Activated CD8-positive, alpha-beta memory T cell treated with anti-CD3 and anti-CD28 coated beads, Interleukin-2, amount 10 ng/mL, durations not matched to agents 7 days and 5 days (primary cell): Measurements from ENCODE around the gene HES3. TPM values are rescaled to one million over a fixed set of nuclear protein-coding genes. Genes with fewer than 3 reads are reported as not detected.

ENCODE experiments used
- ATAC-seq: fragments of 150-1000 bp; cut with Tn5 transposase; one replicate; pipeline ENCODE4 v1.10.0; 2021; ENCODE audit warnings: moderate library complexity
- CTCF ChIA-PET: fragments of 350-600 bp; sonication (Branson Sonifier 250); formaldehyde crosslinking; loops from one replicate; lab custom pipeline; 2021; ENCODE audit warnings: antibody characterized with exemption; lab: Charles Lee
- DNase-seq: peaks from one replicate; pipeline ENCODE4 v3.0.0-alpha.2; 2020
- H3K27ac Mint-ChIP-seq: one replicate; pipeline ENCODE4 v1.8.0; 2021; ENCODE audit warnings: mild to moderate bottlenecking, mixed read lengths
- H3K27me3 Mint-ChIP-seq: one replicate; pipeline ENCODE4 v1.8.0; 2021; ENCODE audit warnings: mixed read lengths
- H3K36me3 Mint-ChIP-seq: one replicate; pipeline ENCODE4 v1.8.0; 2021; ENCODE audit warnings: mild to moderate bottlenecking, mixed read lengths
- H3K4me1 Mint-ChIP-seq: one replicate; pipeline ENCODE4 v1.8.0; 2021; ENCODE audit warnings: mixed read lengths
- H3K4me3 Mint-ChIP-seq: one replicate; pipeline ENCODE4 v1.8.0; 2021; ENCODE audit warnings: mild to moderate bottlenecking, moderate library complexity, mixed read lengths
- H3K9me3 Mint-ChIP-seq: one replicate; pipeline ENCODE4 v1.8.0; 2022; ENCODE audit warnings: low read depth, mixed read lengths
- total RNA-seq, 2 experiments: library from RNA; stranded (reverse); gene quantifications; one replicate each; pipeline ENCODE4 v1.2.3, GENCODE V29; 2021

Gene HES3
- total RNA-seq, 2 experiments from 2014 or later = not detected

DNA sequence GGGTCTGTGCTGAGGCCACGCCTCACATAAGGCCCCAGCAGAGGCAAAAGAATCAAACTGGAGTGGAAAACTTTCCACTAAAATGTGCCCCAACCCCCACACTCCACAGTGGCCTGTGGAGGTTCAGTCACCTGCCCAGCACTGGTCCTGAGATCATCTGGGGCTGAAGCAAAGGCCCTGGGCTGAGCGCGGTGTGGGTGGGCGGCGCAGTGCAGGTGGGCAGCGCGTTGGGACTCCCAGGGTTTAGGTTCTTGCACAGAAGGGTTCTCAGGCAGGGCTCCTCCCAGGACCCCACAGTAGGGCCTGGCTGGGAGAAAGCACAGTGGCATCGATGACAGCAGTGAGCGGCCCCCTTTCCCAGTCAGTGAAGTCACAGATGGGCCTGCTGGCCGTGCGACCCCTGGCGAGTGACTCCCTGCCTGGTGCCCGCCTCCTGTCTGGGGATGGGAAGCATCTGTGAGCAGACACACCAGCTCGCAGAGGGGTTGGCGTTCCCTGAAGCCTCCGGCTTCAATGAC lies 30.7 kb downstream of the HES3 start:
- Mint-ChIP-seq H3K9me3 (no peaks in the 10 kb centered on the region), H3K4me3 (no peak overlapping the region), H3K36me3 (no peaks in the 10 kb centered on the region), H3K27ac (no peak overlapping the region), H3K27me3 (no peaks in the 10 kb centered on the region), H3K4me1 (no peaks in the 10 kb centered on the region)
- CTCF ChIA-PET = interaction anchor here (0.8 kb wide), 1 partner anchor 84 kb away, joined by 3 read pairs; no protein-coding TSS in a partner anchor
- no peak for DNase-seq
- ATAC-seq = no peak

DNA sequence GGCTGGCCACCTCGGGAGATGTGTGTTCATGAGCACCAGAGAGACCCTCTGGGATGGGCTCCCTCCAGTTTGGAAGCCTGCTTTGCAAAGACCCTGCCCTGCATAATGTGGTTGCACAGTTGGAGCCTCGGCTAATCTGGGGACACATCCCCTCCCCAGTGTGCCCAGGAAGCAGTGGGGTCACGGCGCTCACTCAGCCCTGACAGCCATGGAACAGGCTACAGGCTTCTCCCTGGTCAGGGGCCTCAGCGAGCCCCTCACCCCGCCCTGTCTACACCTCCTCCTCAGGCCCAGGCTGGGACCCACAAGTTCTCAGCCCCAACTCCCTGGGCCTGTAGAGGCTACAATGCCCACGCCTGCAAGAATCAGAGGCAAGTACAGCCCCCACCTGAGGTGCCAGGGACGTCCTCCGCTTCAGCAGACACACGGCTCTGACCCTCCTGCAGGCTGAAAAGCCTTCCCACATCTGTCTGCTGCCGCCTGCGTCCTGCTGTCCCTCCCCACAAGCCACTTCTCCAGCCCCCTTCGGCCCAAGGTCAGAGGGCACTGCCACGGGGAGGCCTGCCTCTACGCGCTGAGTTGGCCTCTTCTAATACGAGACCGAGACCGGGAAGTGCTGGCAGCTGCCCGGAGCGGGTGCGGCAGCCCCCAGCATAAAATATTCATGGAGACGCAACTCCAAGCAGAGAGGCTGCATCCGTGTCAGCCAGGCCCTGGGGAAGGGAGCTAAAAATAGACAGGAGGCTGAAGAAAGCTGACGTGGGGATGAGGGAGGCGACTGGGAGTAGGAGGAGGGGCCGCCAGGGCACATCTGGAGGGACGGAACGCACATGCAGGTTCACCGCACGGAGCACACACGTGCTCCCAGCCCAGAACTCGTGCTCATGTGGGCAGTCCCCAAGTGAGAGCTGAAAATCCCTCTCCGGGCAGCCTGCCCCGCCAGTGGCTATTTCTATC lies 32.1 kb downstream of the HES3 start:
- ATAC-seq (no peak), DNase-seq (no peak)
- H3K36me3 Mint-ChIP-seq = no peaks in the 10 kb centered on the region
- H3K4me3 Mint-ChIP-seq = no peak overlapping the region
- H3K9me3 Mint-ChIP-seq = no peaks in the 10 kb centered on the region
- no peaks in the 10 kb centered on the region for H3K27me3 Mint-ChIP-seq
- CTCF ChIA-PET = no interaction called here
- H3K27ac Mint-ChIP-seq = no peak overlapping the region
- no peaks in the 10 kb centered on the region for H3K4me1 Mint-ChIP-seq

DNA sequence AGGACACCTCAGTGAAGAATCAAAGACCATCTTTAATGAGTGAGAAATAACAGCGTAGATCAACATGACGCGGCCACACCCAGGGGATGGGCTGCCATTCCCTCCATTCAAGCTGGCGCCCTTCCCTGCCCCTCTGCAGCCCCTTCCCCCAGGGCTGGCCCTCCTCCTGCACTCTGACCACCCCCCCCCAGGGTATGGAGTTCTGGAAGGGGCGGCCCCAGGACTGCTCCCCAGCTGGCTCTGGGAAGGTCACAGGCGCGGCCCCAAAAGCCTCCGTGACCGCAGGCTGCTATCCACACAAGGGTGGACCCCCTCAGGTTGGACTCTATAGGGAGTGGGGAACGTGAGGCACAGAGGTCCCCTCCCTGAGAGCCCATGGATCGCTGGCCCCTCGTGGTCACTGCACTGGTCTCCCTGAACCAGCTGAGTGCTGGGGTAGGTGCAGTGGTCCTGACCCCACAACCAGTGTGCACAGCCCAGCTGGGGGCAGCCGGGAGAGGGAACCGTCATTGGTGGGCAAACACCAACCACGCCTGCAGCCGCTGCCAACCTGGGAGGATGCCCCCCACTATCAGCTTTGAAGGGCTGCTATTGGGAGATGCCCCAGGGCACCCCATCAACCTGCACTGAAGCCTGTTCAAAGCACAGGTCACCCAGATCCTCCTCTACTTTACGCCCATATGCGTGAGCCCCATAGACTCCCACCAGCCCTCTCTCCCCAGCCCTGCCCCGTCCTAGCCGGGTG lies 33.0 kb downstream of the HES3 start:
- DNase-seq = no peak

DNA sequence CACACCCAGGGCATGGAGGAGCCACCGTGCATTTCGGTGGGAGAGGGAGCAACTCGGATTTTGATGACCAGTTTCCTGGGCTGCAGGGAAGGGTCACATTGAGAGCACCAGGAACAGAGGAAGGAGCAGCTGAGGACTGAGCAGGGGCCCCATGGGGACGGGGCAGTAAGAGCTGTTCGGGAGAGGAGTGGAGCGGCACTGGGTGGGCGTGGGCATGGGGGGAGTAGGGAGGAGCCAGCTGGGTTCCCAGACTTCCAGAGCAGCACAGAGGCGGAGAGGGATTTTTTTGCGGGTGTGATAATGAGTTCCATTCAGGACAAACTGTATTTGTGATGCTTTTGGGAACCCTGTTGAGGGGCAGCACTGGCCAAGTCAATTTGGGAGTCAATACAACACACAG lies 34.3 kb downstream of the HES3 start:
- Mint-ChIP-seq H3K27ac (no peak overlapping the region), H3K9me3 (no peaks in the 10 kb centered on the region), H3K4me1 (no peaks in the 10 kb centered on the region), H3K4me3 (no peak overlapping the region), H3K36me3 (no peaks in the 10 kb centered on the region), H3K27me3 (no peaks in the 10 kb centered on the region)
- CTCF ChIA-PET = no interaction called here
- ATAC-seq (no peak), DNase-seq (no peak)

More for the DNA sequence above, 33.0 kb downstream of the HES3 start:
- Mint-ChIP-seq H3K4me3 (no peak overlapping the region), H3K27ac (no peak overlapping the region), H3K27me3 (no peaks in the 10 kb centered on the region), H3K9me3 (no peaks in the 10 kb centered on the region), H3K36me3 (no peaks in the 10 kb centered on the region), H3K4me1 (no peaks in the 10 kb centered on the region)
- CTCF ChIA-PET = no interaction called here
- ATAC-seq = no peak

DNA sequence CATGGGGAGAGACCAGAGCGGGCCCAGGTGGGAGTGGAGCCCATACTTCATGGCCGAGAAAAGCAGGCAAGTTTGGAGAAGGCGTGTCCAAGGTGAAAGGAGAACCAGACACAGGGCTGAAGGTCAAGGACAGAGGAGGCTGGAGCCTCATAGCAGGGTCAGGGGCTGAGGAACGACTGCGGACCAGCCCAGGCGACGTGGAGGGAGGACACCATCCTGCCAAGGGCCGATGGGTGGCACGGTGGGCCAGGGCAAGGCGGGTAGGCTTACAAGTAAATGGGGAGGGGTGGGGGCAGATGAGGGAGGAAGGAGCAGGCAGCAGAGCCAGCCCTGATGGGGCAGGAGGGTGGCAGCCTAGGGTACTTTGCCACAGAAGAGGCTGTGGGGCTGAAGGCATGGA lies 35.1 kb downstream of the HES3 start:
- CTCF ChIA-PET = no interaction called here
- H3K4me3 Mint-ChIP-seq = no peak overlapping the region
- no peaks in the 10 kb centered on the region for H3K27me3 Mint-ChIP-seq
- H3K9me3 Mint-ChIP-seq = no peaks in the 10 kb centered on the region
- no peak for ATAC-seq
- no peaks in the 10 kb centered on the region for H3K36me3 Mint-ChIP-seq
- H3K27ac Mint-ChIP-seq = no peak overlapping the region
- no peak for DNase-seq
- no peaks in the 10 kb centered on the region for H3K4me1 Mint-ChIP-seq

DNA sequence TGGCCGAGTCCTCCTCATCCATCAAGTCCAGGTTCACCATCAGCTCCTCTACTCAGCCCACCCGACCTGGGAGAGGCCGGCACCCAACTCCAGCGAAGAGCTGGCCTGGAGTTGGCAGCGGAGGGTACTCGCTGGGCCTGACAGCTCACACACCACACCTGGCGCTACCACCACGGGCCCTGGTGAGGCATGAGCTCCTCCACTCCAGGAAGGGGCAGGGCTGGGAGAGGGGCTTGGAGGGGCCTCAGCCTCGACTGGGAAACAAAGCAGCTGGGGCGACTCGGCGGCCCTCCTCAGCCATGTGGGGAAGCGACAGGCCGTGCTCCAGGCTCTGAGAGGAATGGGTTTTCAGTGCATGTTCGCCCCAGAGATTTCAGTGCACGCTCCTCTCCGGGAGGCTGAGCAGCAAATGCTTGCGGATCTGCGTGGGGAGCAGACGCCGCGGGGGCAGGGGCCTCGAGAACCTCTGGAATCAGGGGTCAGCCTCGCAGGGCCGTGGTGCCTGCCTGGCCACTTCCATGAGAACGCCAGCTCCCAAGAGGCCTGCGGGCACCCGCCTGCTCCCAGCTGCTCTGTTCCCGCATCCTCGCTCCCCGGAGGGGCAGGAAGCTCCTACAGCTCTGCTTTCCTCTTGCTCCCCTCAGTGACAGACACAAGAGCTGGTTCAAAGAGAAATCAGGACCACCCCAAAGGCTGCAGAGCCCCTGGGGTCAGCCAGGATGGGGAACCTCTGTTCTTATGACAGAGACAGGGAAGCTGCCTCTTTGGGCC lies 35.8 kb downstream of the HES3 start:
- Mint-ChIP-seq H3K9me3 (no peaks in the 10 kb centered on the region), H3K27me3 (no peaks in the 10 kb centered on the region), H3K4me1 (no peaks in the 10 kb centered on the region), H3K4me3 (no peak overlapping the region), H3K36me3 (no peaks in the 10 kb centered on the region), H3K27ac (no peak overlapping the region)
- DNase-seq = no peak
- CTCF ChIA-PET = no interaction called here
- ATAC-seq = no peak

DNA sequence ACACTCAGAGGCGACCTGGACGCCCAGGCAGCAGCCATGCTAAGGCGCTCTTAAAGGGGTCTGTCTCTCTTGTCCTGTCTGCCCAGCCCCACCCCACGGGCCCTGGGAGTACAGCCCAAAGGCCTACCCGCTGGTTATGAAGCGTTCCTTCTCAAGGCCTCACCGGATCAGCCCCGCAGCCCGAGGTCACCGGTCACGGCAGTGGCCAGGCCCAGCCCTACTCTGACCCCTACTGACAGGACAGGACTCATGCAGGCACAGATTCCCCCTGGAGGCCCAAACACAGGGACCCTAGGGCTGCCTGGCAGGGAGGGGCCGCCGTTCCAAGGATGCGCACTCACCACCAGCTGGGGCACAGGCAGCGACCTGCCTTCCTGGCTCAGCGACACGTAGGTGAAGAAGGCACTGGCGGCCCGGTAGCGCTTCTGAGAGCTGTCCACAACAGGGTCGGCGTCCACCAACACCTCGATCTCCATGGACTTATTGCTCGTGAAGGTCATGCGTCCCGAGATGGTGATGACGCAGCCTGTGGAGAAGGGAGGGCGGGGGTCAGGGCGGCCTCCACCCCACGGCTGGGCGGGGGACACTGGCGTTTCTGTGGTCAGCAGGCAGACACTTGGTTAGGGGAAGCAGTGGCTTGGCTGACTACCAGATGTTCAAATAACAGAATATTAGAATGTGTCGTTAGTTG lies 36.9 kb downstream of the HES3 start:
- no peak for ATAC-seq
- Mint-ChIP-seq H3K9me3 (no peaks in the 10 kb centered on the region), H3K4me1 (no peaks in the 10 kb centered on the region), H3K36me3 (no peaks in the 10 kb centered on the region), H3K27ac (no peak overlapping the region), H3K27me3 (no peaks in the 10 kb centered on the region), H3K4me3 (no peak overlapping the region)
- DNase-seq = no peak
- CTCF ChIA-PET = no interaction called here

DNA sequence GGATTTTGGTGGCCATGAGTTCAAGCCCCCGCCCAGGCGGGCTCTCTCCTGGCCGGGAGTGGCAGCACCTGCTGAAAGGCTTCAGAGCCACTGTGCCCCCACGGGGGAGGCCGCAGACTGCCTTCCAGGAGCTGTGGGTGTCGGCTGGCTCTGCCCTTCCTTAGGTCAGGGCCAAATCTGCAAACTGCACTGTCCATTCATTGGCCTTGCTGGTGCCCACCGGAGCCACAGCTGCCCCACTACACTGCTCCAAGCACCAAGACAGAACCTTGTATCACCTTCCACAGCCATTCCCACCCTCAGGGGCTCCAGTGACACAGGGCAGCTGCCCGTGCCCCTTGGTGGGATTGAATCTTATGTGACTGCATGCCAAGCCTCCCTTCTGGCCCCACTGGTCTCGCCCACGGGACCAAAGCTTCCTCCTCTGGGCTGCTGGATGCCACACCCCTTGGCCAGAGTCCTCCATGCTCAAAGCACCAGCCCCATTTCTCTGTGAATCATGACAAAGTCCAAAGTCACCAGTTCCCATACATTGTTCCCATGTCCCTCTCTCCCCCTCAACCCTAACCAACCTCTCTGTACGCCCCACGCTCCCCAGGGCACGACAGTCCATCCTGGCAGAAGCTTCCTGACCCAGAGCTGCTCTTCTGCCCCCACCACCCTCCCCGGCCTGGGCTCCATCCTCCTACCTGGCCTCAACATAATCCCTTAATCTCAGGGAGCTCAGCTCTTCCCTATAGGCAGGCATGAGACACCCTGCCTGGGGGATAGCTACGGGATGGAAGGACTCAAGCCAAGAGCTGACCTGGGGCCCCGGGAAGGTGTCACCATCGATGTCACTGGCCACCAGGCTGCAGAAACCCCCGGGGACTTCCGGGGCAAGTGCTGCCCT lies 37.8 kb downstream of the HES3 start:
- Mint-ChIP-seq H3K4me1 (no peaks in the 10 kb centered on the region), H3K9me3 (no peaks in the 10 kb centered on the region), H3K27me3 (no peaks in the 10 kb centered on the region), H3K4me3 (no peak overlapping the region), H3K36me3 (no peaks in the 10 kb centered on the region), H3K27ac (no peak overlapping the region)
- CTCF ChIA-PET = interaction anchor here (0.8 to 1.5 kb wide), 2 partner anchors 67 to 141 kb away, joined by 3 read pairs; no protein-coding TSS in a partner anchor
- ATAC-seq = no peak
- no peak for DNase-seq

DNA sequence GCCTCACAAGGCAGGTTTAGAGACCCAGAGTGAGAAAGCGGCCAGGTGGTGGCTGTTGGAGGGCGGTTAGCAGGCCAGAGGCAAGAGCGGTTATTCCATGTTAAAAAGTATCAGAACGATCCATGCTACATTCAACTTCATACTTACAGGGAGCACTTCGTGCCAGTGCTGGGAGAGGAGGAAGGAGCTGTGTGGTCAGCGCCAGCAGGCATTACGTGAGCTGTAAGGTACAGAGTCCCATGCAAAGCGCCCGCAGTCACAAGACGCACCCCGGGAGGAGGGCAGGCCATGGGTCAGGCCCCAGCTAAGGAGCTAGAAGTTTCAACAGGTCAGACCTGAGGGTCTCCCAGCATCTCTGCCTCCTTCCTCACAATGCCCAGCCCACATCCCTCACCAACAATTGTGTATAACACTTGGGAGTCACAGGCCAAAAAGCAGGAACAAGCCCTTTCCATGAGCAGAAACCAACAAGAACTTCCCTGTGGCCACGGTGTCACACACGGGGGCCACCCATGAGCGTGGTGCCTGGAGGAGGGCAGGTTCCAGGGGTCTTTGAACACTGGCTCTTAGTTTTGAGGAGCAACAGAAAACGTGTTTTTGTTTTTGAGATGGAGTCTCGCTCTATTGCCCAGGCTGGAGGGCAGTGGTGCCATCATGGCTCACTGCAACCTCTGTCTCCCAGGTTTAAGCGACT lies 38.7 kb downstream of the HES3 start:
- Mint-ChIP-seq H3K4me1 (no peaks in the 10 kb centered on the region), H3K27ac (no peak overlapping the region), H3K27me3 (no peaks in the 10 kb centered on the region), H3K36me3 (no peaks in the 10 kb centered on the region), H3K9me3 (no peaks in the 10 kb centered on the region), H3K4me3 (no peak overlapping the region)
- ATAC-seq (no peak), DNase-seq (no peak)
- CTCF ChIA-PET = interaction anchor here (0.8 to 1.5 kb wide), 2 partner anchors 66 to 140 kb away, joined by 3 read pairs; no protein-coding TSS in a partner anchor

DNA sequence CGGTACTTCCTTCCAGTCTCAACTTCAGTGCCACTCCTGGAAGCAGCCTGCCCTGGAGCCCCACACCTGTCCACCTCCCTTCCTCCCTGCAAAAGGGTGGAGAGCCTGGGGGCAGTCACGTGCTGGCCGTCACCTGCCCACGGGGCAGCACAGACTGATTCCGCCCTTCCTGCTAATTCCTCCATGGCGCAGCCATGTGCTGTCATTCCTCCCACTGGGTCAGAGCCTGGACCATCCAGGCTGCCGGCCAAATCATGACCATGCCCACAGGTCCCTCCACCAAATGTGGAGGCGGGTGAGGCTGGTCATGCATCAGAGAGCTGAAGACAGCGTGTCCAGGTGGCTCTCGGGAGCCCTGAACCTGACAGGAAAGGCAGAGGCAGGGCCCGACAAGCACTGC lies 41.4 kb downstream of the HES3 start:
- H3K27me3 Mint-ChIP-seq = no peaks in the 10 kb centered on the region
- no peaks in the 10 kb centered on the region for H3K36me3 Mint-ChIP-seq
- CTCF ChIA-PET = no interaction called here
- no peaks in the 10 kb centered on the region for H3K4me1 Mint-ChIP-seq
- H3K27ac Mint-ChIP-seq = no peak overlapping the region
- no peak overlapping the region for H3K4me3 Mint-ChIP-seq
- no peaks in the 10 kb centered on the region for H3K9me3 Mint-ChIP-seq
- DNase-seq (no peak), ATAC-seq (no peak)

DNA sequence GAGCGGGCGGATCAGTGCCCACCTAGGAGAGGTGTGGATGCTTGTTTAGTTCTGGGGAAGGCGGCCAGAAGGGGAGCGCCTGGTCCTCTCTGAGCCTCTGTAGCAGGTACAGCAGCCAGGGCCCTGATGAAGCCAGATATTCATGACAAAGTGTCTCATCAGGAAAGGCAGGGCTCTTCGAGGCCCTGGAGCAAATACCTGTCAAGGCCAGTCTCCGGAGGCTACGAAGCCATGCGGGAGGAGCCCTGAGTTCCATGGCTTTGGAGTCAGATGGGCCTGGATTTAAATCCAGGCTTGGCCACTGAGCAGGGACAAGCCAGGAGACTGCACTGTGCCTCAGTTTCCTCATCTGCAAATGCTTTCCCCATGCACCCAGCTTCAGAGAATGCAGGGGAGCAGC lies 42.3 kb downstream of the HES3 start:
- H3K4me1 Mint-ChIP-seq = peaks cover 2% of the 10 kb centered on the region
- CTCF ChIA-PET = no interaction called here
- H3K27me3 Mint-ChIP-seq = no peaks in the 10 kb centered on the region
- H3K36me3 Mint-ChIP-seq = no peaks in the 10 kb centered on the region
- no peaks in the 10 kb centered on the region for H3K9me3 Mint-ChIP-seq
- DNase-seq = no peak
- ATAC-seq = no peak
- H3K4me3 Mint-ChIP-seq = no peak overlapping the region
- no peak overlapping the region for H3K27ac Mint-ChIP-seq
